Measurements from ENCODE around the gene RALGAPA2.

The RALGAPA2 gene

GRCh38 chr20:20712474-20713243, at the start of gene RALGAPA2:
Gene RALGAPA2 (minus strand): TSS chr20:20712644. CDS start chr20:20712480, 164 bp downstream.
- in situ Hi-C loops (cut with MboI; ENCODE audit: low pct_unique_long_range_greater_than_20kb, low sequenced_read_pairs) = no loop called here
- DNase-seq = peak; percentile 98

- in situ Hi-C loops (cut with MboI; ENCODE audit: low pct_unique_long_range_greater_than_20kb, low sequenced_read_pairs) = no loop called here
- no peak for DNase-seq
These were observed 48.9 kb upstream of the RALGAPA2 start for GRCh38 chr20:20761301-20761700.

GRCh38 chr20:20759132-20759531, 46.7 kb upstream of the RALGAPA2 start:
- no peak for DNase-seq
- in situ Hi-C loops (cut with MboI; ENCODE audit: low pct_unique_long_range_greater_than_20kb, low sequenced_read_pairs) = no loop called here

GRCh38 chr20:20755674-20756319, 43.4 kb upstream of the RALGAPA2 start:
- in situ Hi-C loops (cut with MboI; ENCODE audit: low pct_unique_long_range_greater_than_20kb, low sequenced_read_pairs) = no loop called here
- DNase-seq = no peak

GRCh38 chr20:20755231-20755630, 42.8 kb upstream of the RALGAPA2 start:
- peak; percentile 68 for DNase-seq

GRCh38 chr20:20754714-20755113, 42.3 kb upstream of the RALGAPA2 start:
- no peak for DNase-seq
- in situ Hi-C loops (cut with MboI; ENCODE audit: low pct_unique_long_range_greater_than_20kb, low sequenced_read_pairs) = no loop called here

More at GRCh38 chr20:20755231-20755630, 42.8 kb upstream of the RALGAPA2 start:
- in situ Hi-C loops (cut with MboI; ENCODE audit: low pct_unique_long_range_greater_than_20kb, low sequenced_read_pairs) = no loop called here

GRCh38 chr20:20752712-20753111, 40.3 kb upstream of the RALGAPA2 start:
- DNase-seq = no peak
- in situ Hi-C loops (cut with MboI; ENCODE audit: low pct_unique_long_range_greater_than_20kb, low sequenced_read_pairs) = no loop called here

- no peak for DNase-seq
- in situ Hi-C loops (cut with MboI; ENCODE audit: low pct_unique_long_range_greater_than_20kb, low sequenced_read_pairs) = no loop called here
These were observed 34.9 kb upstream of the RALGAPA2 start for GRCh38 chr20:20747298-20747697.

GRCh38 chr20:20744170-20744725, 31.8 kb upstream of the RALGAPA2 start:
- no peak for DNase-seq

GRCh38 chr20:20743511-20744169, 31.2 kb upstream of the RALGAPA2 start:
- in situ Hi-C loops (cut with MboI; ENCODE audit: low pct_unique_long_range_greater_than_20kb, low sequenced_read_pairs) = no loop called here
- peak; percentile 88 for DNase-seq

More at GRCh38 chr20:20744170-20744725, 31.8 kb upstream of the RALGAPA2 start:
- in situ Hi-C loops (cut with MboI; ENCODE audit: low pct_unique_long_range_greater_than_20kb, low sequenced_read_pairs) = no loop called here

- in situ Hi-C loops (cut with MboI; ENCODE audit: low pct_unique_long_range_greater_than_20kb, low sequenced_read_pairs) = no loop called here
- DNase-seq = no peak
These were observed 28.9 kb upstream of the RALGAPA2 start for GRCh38 chr20:20741087-20742045.

- in situ Hi-C loops (cut with MboI; ENCODE audit: low pct_unique_long_range_greater_than_20kb, low sequenced_read_pairs) = no loop called here
These were observed 28.1 kb upstream of the RALGAPA2 start for GRCh38 chr20:20740541-20740940.

GRCh38 chr20:20737158-20737557, 24.7 kb upstream of the RALGAPA2 start:
- DNase-seq = peak; percentile 38
- in situ Hi-C loops (cut with MboI; ENCODE audit: low pct_unique_long_range_greater_than_20kb, low sequenced_read_pairs) = no loop called here

More at GRCh38 chr20:20740541-20740940, 28.1 kb upstream of the RALGAPA2 start:
- DNase-seq = peak; percentile 51

- in situ Hi-C loops (cut with MboI; ENCODE audit: low pct_unique_long_range_greater_than_20kb, low sequenced_read_pairs) = no loop called here
- no peak for DNase-seq
These were observed 23.9 kb upstream of the RALGAPA2 start for GRCh38 chr20:20736303-20736702.

GRCh38 chr20:20734475-20734948, 22.1 kb upstream of the RALGAPA2 start:
- peak; percentile 96 for DNase-seq
- in situ Hi-C loops (cut with MboI; ENCODE audit: low pct_unique_long_range_greater_than_20kb, low sequenced_read_pairs) = no loop called here

- in situ Hi-C loops (cut with MboI; ENCODE audit: low pct_unique_long_range_greater_than_20kb, low sequenced_read_pairs) = no loop called here
- DNase-seq = no peak
These were observed 21.5 kb upstream of the RALGAPA2 start for GRCh38 chr20:20733943-20734342.

GRCh38 chr20:20732641-20733040, 20.2 kb upstream of the RALGAPA2 start:
- DNase-seq = no peak
- in situ Hi-C loops (cut with MboI; ENCODE audit: low pct_unique_long_range_greater_than_20kb, low sequenced_read_pairs) = no loop called here

- no peak for DNase-seq
- in situ Hi-C loops (cut with MboI; ENCODE audit: low pct_unique_long_range_greater_than_20kb, low sequenced_read_pairs) = no loop called here
These were observed 19.5 kb upstream of the RALGAPA2 start for GRCh38 chr20:20731945-20732296.

All from KBM-7 (cell line).